Right atrium auricular region (tissue), 2 donors: ENCODE data around the gene NOS1AP. TPM values are rescaled to one million over a fixed set of nuclear protein-coding genes. Genes with fewer than 3 reads are reported as not detected.

Experiments
- DNase-seq: peaks from one replicate; pipeline ENCODE4 v3.0.0-alpha.2; 2019; ENCODE audit warnings: low spot score
- H3K27ac ChIP-seq, 2 donors: fragments of 200-600 bp; sonication (generic); 1 replicate in 1 of 2; 2 replicates in 1 of 2; pipeline ENCODE4 v1.5.1; 2016 to 2019
- H3K27me3 ChIP-seq, 2 donors: fragments of 200-600 bp; sonication (generic); one replicate each; pipeline versions ENCODE4 v1.5.1 to v1.6.0; 2017 to 2019
- H3K36me3 ChIP-seq: fragments of 200-600 bp; sonication (generic); one replicate; pipeline ENCODE4 v1.5.1; 2016
- H3K4me1 ChIP-seq, 2 donors: fragments of 200-600 bp; sonication (generic); one replicate each; pipeline versions ENCODE4 v1.5.1 to v1.6.0; 2017 to 2019
- H3K4me3 ChIP-seq, 2 donors: fragments of 200-600 bp; sonication (generic); 1 replicate in 1 of 2; 2 replicates in 1 of 2; pipeline ENCODE4 v1.5.1; 2017 to 2019; ENCODE audit warnings: mild to moderate bottlenecking in 1 of 2, moderate library complexity in 1 of 2
- H3K9me3 ChIP-seq, 2 donors: fragments of 200-600 bp; sonication (generic); one replicate each; pipeline ENCODE4 v1.5.1; 2019
- total RNA-seq, 2 donors: library from RNA; depleted of rRNA; stranded (reverse); fragments of >200 nt; gene quantifications; one replicate each; pipeline ENCODE4 v1.1.0, GENCODE V29; 2016
- TF ChIP-seq, protein P1 (sequence below), 2 donors: fragments of 200-600 bp; sonication (generic); IDR thresholded peaks; one replicate each; pipeline ENCODE4 v1.5.1; 2019; ENCODE audit warnings: antibody characterized with exemption in 2 of 2

NOS1AP gene
- total RNA-seq, 2 donors from 2014 or later = 2.2 to 2.4 TPM

DNA sequence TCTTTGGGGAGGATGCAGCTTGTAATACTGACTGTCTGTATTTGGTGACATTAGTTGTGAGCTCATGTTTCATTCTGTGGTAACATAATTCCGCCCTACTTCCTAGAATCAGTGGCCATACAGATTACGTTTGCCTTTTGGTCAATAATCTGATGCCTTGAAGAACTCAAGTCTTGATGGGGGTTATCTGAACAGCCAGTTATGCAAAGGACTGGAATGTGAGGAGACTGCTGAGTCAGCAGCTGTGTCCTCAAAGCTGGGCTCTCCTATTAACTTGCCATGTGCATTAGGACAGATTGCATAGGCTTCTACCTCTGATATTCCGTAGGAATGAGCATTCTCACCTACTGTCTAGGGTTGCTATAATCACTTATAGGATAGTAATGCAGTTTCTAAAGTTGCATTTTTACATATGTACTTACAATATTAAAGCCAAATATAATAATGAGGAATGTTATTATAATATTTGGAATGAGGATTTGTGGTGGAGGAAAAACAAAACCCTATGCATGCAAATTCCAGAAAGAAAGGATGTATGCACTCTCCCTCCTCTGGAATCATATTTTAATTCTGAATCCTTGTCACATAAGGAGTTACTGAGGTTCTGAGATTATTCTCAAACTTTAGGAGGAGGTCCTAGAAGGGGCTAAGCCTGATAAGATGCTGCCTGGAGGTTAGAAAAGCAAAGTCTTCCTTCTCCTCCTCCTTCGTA, 116.0 kb downstream of the NOS1AP start:
- no peak overlapping the region for H3K27ac ChIP-seq
- H3K9me3 ChIP-seq = no peaks in the 10 kb centered on the region
- DNase-seq = no peak
- no peaks in the 10 kb centered on the region for H3K27me3 ChIP-seq
- TF ChIP-seq, protein P1, sequence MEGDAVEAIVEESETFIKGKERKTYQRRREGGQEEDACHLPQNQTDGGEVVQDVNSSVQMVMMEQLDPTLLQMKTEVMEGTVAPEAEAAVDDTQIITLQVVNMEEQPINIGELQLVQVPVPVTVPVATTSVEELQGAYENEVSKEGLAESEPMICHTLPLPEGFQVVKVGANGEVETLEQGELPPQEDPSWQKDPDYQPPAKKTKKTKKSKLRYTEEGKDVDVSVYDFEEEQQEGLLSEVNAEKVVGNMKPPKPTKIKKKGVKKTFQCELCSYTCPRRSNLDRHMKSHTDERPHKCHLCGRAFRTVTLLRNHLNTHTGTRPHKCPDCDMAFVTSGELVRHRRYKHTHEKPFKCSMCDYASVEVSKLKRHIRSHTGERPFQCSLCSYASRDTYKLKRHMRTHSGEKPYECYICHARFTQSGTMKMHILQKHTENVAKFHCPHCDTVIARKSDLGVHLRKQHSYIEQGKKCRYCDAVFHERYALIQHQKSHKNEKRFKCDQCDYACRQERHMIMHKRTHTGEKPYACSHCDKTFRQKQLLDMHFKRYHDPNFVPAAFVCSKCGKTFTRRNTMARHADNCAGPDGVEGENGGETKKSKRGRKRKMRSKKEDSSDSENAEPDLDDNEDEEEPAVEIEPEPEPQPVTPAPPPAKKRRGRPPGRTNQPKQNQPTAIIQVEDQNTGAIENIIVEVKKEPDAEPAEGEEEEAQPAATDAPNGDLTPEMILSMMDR (IDR thresholded peaks at IDR 0.05) = no peak
- no peaks in the 10 kb centered on the region for H3K36me3 ChIP-seq
- H3K4me1 ChIP-seq = peaks cover 0 to 4% of the 10 kb centered on the region in 2 donors
- H3K4me3 ChIP-seq = no peak overlapping the region

GRCh38 chr1:162186026-162186374, 116.5 kb downstream of the NOS1AP start:
- no peak overlapping the region for H3K27ac ChIP-seq
- no peak overlapping the region for H3K4me3 ChIP-seq
- H3K9me3 ChIP-seq = no peaks in the 10 kb centered on the region
- TF ChIP-seq, protein P1 (IDR thresholded peaks at IDR 0.05) = no peak
- no peak for DNase-seq
- H3K27me3 ChIP-seq = no peaks in the 10 kb centered on the region
- peaks cover 0 to 4% of the 10 kb centered on the region in 2 donors for H3K4me1 ChIP-seq
- no peaks in the 10 kb centered on the region for H3K36me3 ChIP-seq

DNA sequence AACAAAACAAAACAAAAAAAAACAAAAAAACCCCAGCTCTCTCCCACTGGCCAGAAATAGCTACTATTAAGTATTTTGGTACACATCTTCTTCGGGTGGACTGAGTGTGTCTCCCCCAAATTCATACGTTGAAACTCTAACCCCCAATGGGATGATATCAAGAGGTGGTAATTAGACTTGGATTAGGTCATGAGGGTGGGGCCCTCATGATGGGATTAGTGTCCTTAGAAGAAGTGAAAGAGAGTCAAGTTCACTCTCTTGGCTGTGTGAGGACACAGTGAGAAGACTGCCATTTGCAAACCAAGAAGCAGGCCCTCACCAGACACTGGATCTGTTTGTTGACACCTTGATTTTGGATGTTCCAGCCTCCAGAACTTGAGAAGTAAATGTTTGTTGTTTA, 116.9 kb downstream of the NOS1AP start:
- no peak overlapping the region for H3K27ac ChIP-seq
- no peaks in the 10 kb centered on the region for H3K27me3 ChIP-seq
- peaks cover 0 to 7% of the 10 kb centered on the region in 2 donors for H3K4me1 ChIP-seq
- H3K36me3 ChIP-seq = no peaks in the 10 kb centered on the region
- TF ChIP-seq, protein P1 (IDR thresholded peaks at IDR 0.05) = no peak
- H3K4me3 ChIP-seq = no peak overlapping the region
- DNase-seq = no peak
- H3K9me3 ChIP-seq = no peaks in the 10 kb centered on the region

GRCh38 chr1:162187687-162188276, 118.3 kb downstream of the NOS1AP start:
- no peaks in the 10 kb centered on the region for H3K36me3 ChIP-seq
- peaks cover 0 to 20% of the 10 kb centered on the region in 2 donors for H3K4me1 ChIP-seq
- H3K4me3 ChIP-seq = no peak overlapping the region
- TF ChIP-seq, protein P1 (IDR thresholded peaks at IDR 0.05) = no peak
- no peak for DNase-seq
- no peaks in the 10 kb centered on the region for H3K9me3 ChIP-seq
- no peak overlapping the region for H3K27ac ChIP-seq
- H3K27me3 ChIP-seq = no peaks in the 10 kb centered on the region

- Histone ChIP-seq H3K4me3 (no peak overlapping the region), H3K27me3 (no peaks in the 10 kb centered on the region), H3K4me1 (peaks cover 0 to 36% of the 10 kb centered on the region in 2 donors), H3K36me3 (no peaks in the 10 kb centered on the region), H3K27ac (no peak overlapping the region), H3K9me3 (no peaks in the 10 kb centered on the region)
- TF ChIP-seq, protein P1 (IDR thresholded peaks at IDR 0.05) = no peak
- DNase-seq = no peak
These were observed 119.9 kb downstream of the NOS1AP start for GRCh38 chr1:162189345-162189744.
